WTC11 (cell line): Measurements from ENCODE around the gene INTS6L. TPM values are rescaled to one million over a fixed set of nuclear protein-coding genes. Genes with fewer than 3 reads are reported as not detected.

Experiments
- ATAC-seq: fragments of 200-7000 bp; cut with Tn5 transposase; 2 replicates; pipeline ENCODE4 v1.10.0; 2021; ENCODE audit warnings: mild to moderate bottlenecking, moderate library complexity
- CTCF ChIA-PET: fragments of 300-600 bp; sonication (Branson Sonifier 250); formaldehyde crosslinking; loops from one replicate; lab custom pipeline; 2021; ENCODE audit warnings: antibody characterized with exemption; lab: Charles Lee
- POLR2A ChIA-PET: fragments of 350-600 bp; sonication (Branson Sonifier 250); formaldehyde crosslinking; loops from one replicate; lab custom pipeline; 2021; ENCODE audit warnings: antibody characterized with exemption; lab: Charles Lee
- DNase-seq: peaks from one replicate; pipeline ENCODE4 v3.0.0; 2021; ENCODE audit warnings: low spot score
- H3K27ac Mint-ChIP-seq: 2 replicates; pipeline ENCODE4 v1.8.0; 2021; ENCODE audit warnings: mixed read lengths
- H3K27me3 Mint-ChIP-seq: 2 replicates; pipeline ENCODE4 v1.8.0; 2021; ENCODE audit warnings: low read depth, mild to moderate bottlenecking, moderate library complexity, mixed read lengths
- H3K36me3 Mint-ChIP-seq: 2 replicates; pipeline ENCODE4 v1.8.0; 2021; ENCODE audit warnings: mixed read lengths
- H3K4me1 Mint-ChIP-seq: 2 replicates; pipeline ENCODE4 v1.8.0; 2022; ENCODE audit warnings: mixed read lengths
- H3K4me3 Mint-ChIP-seq: 2 replicates; pipeline ENCODE4 v1.8.0; 2021; ENCODE audit warnings: mild to moderate bottlenecking, moderate library complexity, mixed read lengths
- H3K9me3 Mint-ChIP-seq: 2 replicates; pipeline ENCODE4 v1.8.0; 2021; ENCODE audit warnings: mixed read lengths
- ATF3 ChIP-seq: sonication (generic); formaldehyde crosslinking; conservative IDR thresholded peaks from 2 replicates; pipeline ENCODE4 v1.8.1; 2022; ENCODE audit warnings: mild to moderate bottlenecking, missing genetic modification reagents
- CREM ChIP-seq: sonication (generic); formaldehyde crosslinking; IDR thresholded peaks from 2 replicates; pipeline ENCODE4 v1.8.1; 2022; ENCODE audit warnings: mild to moderate bottlenecking, missing genetic modification reagents, moderate library complexity
- ELF4 ChIP-seq: sonication (generic); formaldehyde crosslinking; IDR thresholded peaks from 2 replicates; pipeline ENCODE4 v1.8.1; 2022; ENCODE audit warnings: low read depth, mild to moderate bottlenecking, moderate library complexity, missing genetic modification reagents
- ERG ChIP-seq: fragments of 250-450 bp; sonication (Bioruptor Pico); IDR thresholded peaks from 2 replicates; pipeline ENCODE4 v1.8.0; 2021; ENCODE audit warnings: mild to moderate bottlenecking
- ESRRA ChIP-seq: sonication (generic); formaldehyde crosslinking; IDR thresholded peaks from 2 replicates; pipeline ENCODE4 v1.8.1; 2022; ENCODE audit warnings: mild to moderate bottlenecking, missing genetic modification reagents, borderline replicate concordance
- FOXP1 ChIP-seq: sonication (generic); formaldehyde crosslinking; IDR thresholded peaks from 2 replicates; pipeline ENCODE4 v1.8.0; 2022; ENCODE audit warnings: missing genetic modification reagents, mild to moderate bottlenecking, moderate library complexity, borderline replicate concordance
- IRF1 ChIP-seq: sonication (generic); formaldehyde crosslinking; IDR thresholded peaks from 2 replicates; pipeline ENCODE4 v1.8.0; 2023; ENCODE audit warnings: missing genetic modification reagents
- JAZF1 ChIP-seq: fragments of 250-450 bp; sonication (Bioruptor Pico); IDR thresholded peaks from 2 replicates; pipeline ENCODE4 v1.9.0; 2021; ENCODE audit warnings: moderate library complexity, mild to moderate bottlenecking, inconsistent platforms
- MAX ChIP-seq: sonication (generic); formaldehyde crosslinking; IDR thresholded peaks from 2 replicates; pipeline ENCODE4 v1.8.0; 2022; ENCODE audit warnings: mild to moderate bottlenecking, missing genetic modification reagents
- MXD4 ChIP-seq: fragments of 250-450 bp; sonication (Bioruptor Pico); IDR thresholded peaks from 2 replicates; pipeline ENCODE4 v1.8.0; 2021; ENCODE audit warnings: mild to moderate bottlenecking, moderate library complexity, borderline replicate concordance
- NFYB ChIP-seq: sonication (generic); formaldehyde crosslinking; conservative IDR thresholded peaks from 2 replicates; pipeline ENCODE4 v1.8.0; 2022; ENCODE audit warnings: low read depth, missing genetic modification reagents
- PREB ChIP-seq: sonication (generic); formaldehyde crosslinking; IDR thresholded peaks from 2 replicates; pipeline ENCODE4 v1.8.1; 2022; ENCODE audit warnings: mild to moderate bottlenecking, missing genetic modification reagents, moderate library complexity, borderline replicate concordance
- PRRX2 ChIP-seq: fragments of 250-450 bp; sonication (Bioruptor Pico); IDR thresholded peaks from 2 replicates; pipeline ENCODE4 v1.8.0; 2021; ENCODE audit warnings: mild to moderate bottlenecking
- SOX15 ChIP-seq: fragments of 250-450 bp; sonication (Bioruptor Pico); IDR thresholded peaks from 2 replicates; pipeline ENCODE4 v1.9.0; 2021; ENCODE audit warnings: mild to moderate bottlenecking
- SP1 ChIP-seq: sonication (generic); formaldehyde crosslinking; conservative IDR thresholded peaks from 2 replicates; pipeline ENCODE4 v1.8.1; 2022; ENCODE audit warnings: missing genetic modification reagents
- TP53 ChIP-seq: sonication (generic); formaldehyde crosslinking; IDR thresholded peaks from 2 replicates; pipeline ENCODE4 v1.8.1; 2023; ENCODE audit warnings: mild to moderate bottlenecking, missing genetic modification reagents
- USF1 ChIP-seq: sonication (generic); formaldehyde crosslinking; IDR thresholded peaks from 2 replicates; pipeline ENCODE4 v1.8.0; 2022; ENCODE audit warnings: mild to moderate bottlenecking, missing genetic modification reagents
- ZBTB21 ChIP-seq: sonication (generic); formaldehyde crosslinking; IDR thresholded peaks from 2 replicates; pipeline ENCODE4 v1.8.1; 2023; ENCODE audit warnings: mild to moderate bottlenecking, missing genetic modification reagents, borderline replicate concordance
- ZNF121 ChIP-seq: sonication (generic); formaldehyde crosslinking; IDR thresholded peaks from 2 replicates; pipeline ENCODE4 v1.8.0; 2023; ENCODE audit warnings: missing genetic modification reagents
- ZNF232 ChIP-seq: sonication (generic); formaldehyde crosslinking; IDR thresholded peaks from 2 replicates; pipeline ENCODE4 v1.8.0; 2022; ENCODE audit warnings: mild to moderate bottlenecking, missing genetic modification reagents
- ZNF281 ChIP-seq: sonication (generic); formaldehyde crosslinking; IDR thresholded peaks from 2 replicates; pipeline ENCODE4 v1.8.0; 2023; ENCODE audit warnings: mild to moderate bottlenecking, missing genetic modification reagents
- ZNF416 ChIP-seq: fragments of 250-450 bp; sonication (Bioruptor Pico); IDR thresholded peaks from 2 replicates; pipeline ENCODE4 v1.9.0; 2021; ENCODE audit warnings: mild to moderate bottlenecking, inconsistent platforms
- ZNF425 ChIP-seq: fragments of 250-450 bp; sonication (Bioruptor Pico); conservative IDR thresholded peaks from 2 replicates; pipeline ENCODE4 v1.9.0; 2021; ENCODE audit warnings: mild to moderate bottlenecking
- ZNF671 ChIP-seq: fragments of 250-450 bp; sonication (Bioruptor Pico); IDR thresholded peaks from 2 replicates; pipeline ENCODE4 v1.8.0; 2021; ENCODE audit warnings: mild to moderate bottlenecking
- total RNA-seq: library from RNA; stranded (reverse); gene quantifications from 3 replicates; pipeline ENCODE4 v1.2.3, GENCODE V29; 2021

The INTS6L gene
- total RNA-seq, 1 experiment from 2014 or later: 5.4 TPM

GRCh38 chrX:135509885-135510284, 10.6 kb upstream of the INTS6L start:
- TF ChIP-seq MXD4 (CRISPR knock-in tag) (no peak), ZNF281 (CRISPR knock-in tag) (no peak), ZNF671 (no peak), PRRX2 (CRISPR knock-in tag) (no peak), ERG (CRISPR knock-in tag) (no peak), FOXP1 (CRISPR knock-in tag) (no peak), ZNF121 (CRISPR knock-in tag) (no peak), MAX (CRISPR knock-in tag) (no peak), ZBTB21 (CRISPR knock-in tag) (no peak), ESRRA (CRISPR knock-in tag) (no peak), ELF4 (CRISPR knock-in tag) (no peak), IRF1 (CRISPR knock-in tag) (no peak), ATF3 (CRISPR knock-in tag) (no peak), NFYB (CRISPR knock-in tag) (no peak)
- no peaks in the 10 kb centered on the region for H3K9me3 Mint-ChIP-seq
- ATAC-seq: no peak
- H3K27ac Mint-ChIP-seq: no peak overlapping the region
- H3K4me1 Mint-ChIP-seq: no peaks in the 10 kb centered on the region
- H3K27me3 Mint-ChIP-seq: no peaks in the 10 kb centered on the region
- H3K36me3 Mint-ChIP-seq: no peaks in the 10 kb centered on the region
- DNase-seq: no peak
- POLR2A ChIA-PET: no interaction called here
- CTCF ChIA-PET: no interaction called here
- no peak overlapping the region for H3K4me3 Mint-ChIP-seq

- Mint-ChIP-seq H3K4me1 (no peaks in the 10 kb centered on the region), H3K36me3 (no peaks in the 10 kb centered on the region), H3K27ac (no peak overlapping the region), H3K9me3 (no peaks in the 10 kb centered on the region), H3K27me3 (no peaks in the 10 kb centered on the region), H3K4me3 (no peak overlapping the region)
- ChIA-PET POLR2A (no interaction called here), CTCF (no interaction called here)
- TF ChIP-seq ZNF416 (CRISPR knock-in tag): no peak
- no peak for TF ChIP-seq SOX15 (CRISPR knock-in tag)
- TF ChIP-seq PREB (CRISPR knock-in tag): no peak
- no peak for TF ChIP-seq CREM
- TF ChIP-seq SP1 (CRISPR knock-in tag): no peak
- TF ChIP-seq JAZF1 (CRISPR knock-in tag): no peak
- TF ChIP-seq ZNF425 (CRISPR knock-in tag): no peak
- TF ChIP-seq USF1 (CRISPR knock-in tag): no peak
- no peak for TF ChIP-seq ZNF232 (CRISPR knock-in tag)
- TF ChIP-seq TP53 (CRISPR knock-in tag): no peak
- no peak for DNase-seq
- no peak for ATAC-seq
Measured at GRCh38 chrX:135512508-135513129, 7.8 kb upstream of the INTS6L start.
